ENCODE measurements around the gene C10orf88.
"Not testable (repeated sequence)": the region's sequence is repeated elsewhere in the genome, so short reads cannot be mapped to it uniquely, and the experiment has no call there.

The C10orf88 gene

GRCh38 chr10:122974023-122974422 is 20.0 kb upstream of the C10orf88 start:
- in situ Hi-C loops (cut with MboI; ENCODE audit: low pct_unique_long_range_greater_than_20kb, low sequenced_read_pairs) = no loop called here

GRCh38 chr10:122968698-122969097 is 14.7 kb upstream of the C10orf88 start:
- peak; percentile 38 for DNase-seq

More at GRCh38 chr10:122974023-122974422, 20.0 kb upstream of the C10orf88 start:
- no peak for DNase-seq

GRCh38 chr10:122966879-122967278 is 12.9 kb upstream of the C10orf88 start:
- in situ Hi-C loops (cut with MboI; ENCODE audit: low pct_unique_long_range_greater_than_20kb, low sequenced_read_pairs) = no loop called here

More at GRCh38 chr10:122968698-122969097, 14.7 kb upstream of the C10orf88 start:
- in situ Hi-C loops (cut with MboI; ENCODE audit: low pct_unique_long_range_greater_than_20kb, low sequenced_read_pairs) = no loop called here

GRCh38 chr10:122962405-122962804 is 8.4 kb upstream of the C10orf88 start:
- DNase-seq = no peak
- in situ Hi-C loops (cut with MboI; ENCODE audit: low pct_unique_long_range_greater_than_20kb, low sequenced_read_pairs) = no loop called here

More at GRCh38 chr10:122966879-122967278, 12.9 kb upstream of the C10orf88 start:
- DNase-seq = no peak

GRCh38 chr10:122957474-122957873 is 3.4 kb upstream of the C10orf88 start:
- in situ Hi-C loops (cut with MboI; ENCODE audit: low pct_unique_long_range_greater_than_20kb, low sequenced_read_pairs) = no loop called here
- no peak for DNase-seq

- DNase-seq = no peak
- in situ Hi-C loops (cut with MboI; ENCODE audit: low pct_unique_long_range_greater_than_20kb, low sequenced_read_pairs) = no loop called here
These were observed 1.9 kb upstream of the C10orf88 start for GRCh38 chr10:122955892-122956291.

GRCh38 chr10:122954731-122955050 is 664 bp upstream of the C10orf88 start:
- in situ Hi-C loops (cut with MboI; ENCODE audit: low pct_unique_long_range_greater_than_20kb, low sequenced_read_pairs) = no loop called here
- no peak for DNase-seq

GRCh38 chr10:122949296-122949695 is 4.7 kb downstream of the C10orf88 start:
- DNase-seq = no peak
- in situ Hi-C loops (cut with MboI; ENCODE audit: low pct_unique_long_range_greater_than_20kb, low sequenced_read_pairs) = no loop called here

GRCh38 chr10:122939856-122940543 is 14.0 kb downstream of the C10orf88 start:
- in situ Hi-C loops (cut with MboI; ENCODE audit: low pct_unique_long_range_greater_than_20kb, low sequenced_read_pairs) = no loop called here
- DNase-seq = no peak

GRCh38 chr10:122939133-122939855 is 14.7 kb downstream of the C10orf88 start:
- DNase-seq = no peak
- in situ Hi-C loops (cut with MboI; ENCODE audit: low pct_unique_long_range_greater_than_20kb, low sequenced_read_pairs) = no loop called here

- DNase-seq = no peak
- in situ Hi-C loops (cut with MboI; ENCODE audit: low pct_unique_long_range_greater_than_20kb, low sequenced_read_pairs) = no loop called here
These were observed 22.7 kb downstream of the C10orf88 start for GRCh38 chr10:122931088-122931906.

GRCh38 chr10:122930140-122930539 is 23.9 kb downstream of the C10orf88 start:
- DNase-seq = no peak
- in situ Hi-C loops (cut with MboI; ENCODE audit: low pct_unique_long_range_greater_than_20kb, low sequenced_read_pairs) = no loop called here

- DNase-seq = no peak
- in situ Hi-C loops (cut with MboI; ENCODE audit: low pct_unique_long_range_greater_than_20kb, low sequenced_read_pairs) = no loop called here
These were observed 38.3 kb downstream of the C10orf88 start for GRCh38 chr10:122915700-122916099.

GRCh38 chr10:122911889-122912484 is 42.0 kb downstream of the C10orf88 start:
- in situ Hi-C loops (cut with MboI; ENCODE audit: low pct_unique_long_range_greater_than_20kb, low sequenced_read_pairs) = no loop called here
- peak; percentile 55 for DNase-seq

GRCh38 chr10:122910310-122910709 is 43.7 kb downstream of the C10orf88 start, which contains the start of gene FAM24A:
Gene FAM24A (plus strand): TSS chr10:122910610. CDS start chr10:122911635, 1,025 bp downstream.
- no peak for DNase-seq
- in situ Hi-C loops (cut with MboI; ENCODE audit: low pct_unique_long_range_greater_than_20kb, low sequenced_read_pairs) = no loop called here

GRCh38 chr10:122903861-122904260 is 50.2 kb downstream of the C10orf88 start:
- in situ Hi-C loops (cut with MboI; ENCODE audit: low pct_unique_long_range_greater_than_20kb, low sequenced_read_pairs); DNase-seq: not testable (repeated sequence)

- in situ Hi-C loops (cut with MboI; ENCODE audit: low pct_unique_long_range_greater_than_20kb, low sequenced_read_pairs) = no loop called here
- no peak for DNase-seq
These were observed 59.6 kb downstream of the C10orf88 start for GRCh38 chr10:122894261-122894944.

GRCh38 chr10:122884166-122884565 is 69.9 kb downstream of the C10orf88 start:
- DNase-seq = no peak
- in situ Hi-C loops (cut with MboI; ENCODE audit: low pct_unique_long_range_greater_than_20kb, low sequenced_read_pairs) = no loop called here

GRCh38 chr10:122882766-122883165 is 71.3 kb downstream of the C10orf88 start:
- DNase-seq = no peak
- in situ Hi-C loops (cut with MboI; ENCODE audit: low pct_unique_long_range_greater_than_20kb, low sequenced_read_pairs) = no loop called here

Data from KBM-7 (cell line).